HepG2 (cell line): ENCODE results near the gene SMURF1. TPM values are rescaled to one million over a fixed set of nuclear protein-coding genes. Genes with fewer than 3 reads are reported as not detected.

ENCODE experiments used
- CC2D1A ChIP-seq: sonication (generic); formaldehyde crosslinking; IDR thresholded peaks from 2 replicates; pipeline ENCODE4 v1.8.1; 2023; ENCODE audit warnings: mild to moderate bottlenecking, missing genetic modification reagents
- CREM ChIP-seq, 2 experiments: sonication (generic) in 1 of 2; formaldehyde crosslinking in 1 of 2; IDR thresholded peaks; 2 replicates each; pipeline versions ENCODE4 v1.4.0 to v1.6.1; 2016 to 2020; ENCODE audit warnings: antibody characterized with exemption in 1 of 2, mild to moderate bottlenecking in 1 of 2, missing genetic modification reagents in 1 of 2
- FOXP1 ChIP-seq, 2 experiments: fragments of 450-650 bp in 1 of 2; IDR thresholded peaks; 2 replicates each; pipeline ENCODE4 v1.6.1; 2017 to 2018; ENCODE audit warnings: antibody characterized with exemption in 1 of 2
- MED8 ChIP-seq: sonication (generic); formaldehyde crosslinking; IDR thresholded peaks from 2 replicates; pipeline ENCODE4 v1.8.1; 2023; ENCODE audit warnings: mild to moderate bottlenecking, missing genetic modification reagents; ENCODE audit not compliant: insufficient replicate concordance
- MTF2 ChIP-seq: sonication (generic); formaldehyde crosslinking; IDR thresholded peaks from 2 replicates; pipeline ENCODE4 v1.5.0; 2020; ENCODE audit warnings: missing genetic modification reagents, borderline replicate concordance
- MXI1 ChIP-seq: IDR thresholded peaks from 3 replicates; pipeline ENCODE4 v1.6.1; 2012; ENCODE audit warnings: low read depth, low read length, inconsistent platforms, borderline replicate concordance
- NFATC3 ChIP-seq: sonication (generic); formaldehyde crosslinking; IDR thresholded peaks from 2 replicates; pipeline ENCODE4 v1.5.1; 2020; ENCODE audit warnings: mild to moderate bottlenecking, missing genetic modification reagents
- NRL ChIP-seq: sonication (generic); formaldehyde crosslinking; IDR thresholded peaks from 2 replicates; pipeline ENCODE4 v1.5.0; 2020; ENCODE audit warnings: missing genetic modification reagents, mild to moderate bottlenecking, moderate library complexity, borderline replicate concordance
- PCBP2 ChIP-seq: fragments of 200-400 bp; formaldehyde crosslinking; optimal IDR thresholded peaks from 2 replicates; pipeline ENCODE3; 2018; ENCODE audit warnings: low read length, low read depth; ENCODE audit not compliant: poor library complexity, severe bottlenecking
- RBM39 ChIP-seq: fragments of 200-400 bp; formaldehyde crosslinking; IDR thresholded peaks from one replicate; pipeline ENCODE4 v1.6.1; 2018; ENCODE audit warnings: antibody characterized with exemption, mild to moderate bottlenecking, low read depth, low read length; ENCODE audit not compliant: poor library complexity, severe bottlenecking
- SALL2 ChIP-seq: sonication (generic); formaldehyde crosslinking; IDR thresholded peaks from 2 replicates; pipeline ENCODE4 v1.8.1; 2023; ENCODE audit warnings: mild to moderate bottlenecking, missing genetic modification reagents, inconsistent platforms
- SMARCE1 ChIP-seq: fragments of 450-650 bp; IDR thresholded peaks from 2 replicates; pipeline ENCODE4 v1.6.1; 2017; ENCODE audit warnings: borderline replicate concordance
- SMYD3 ChIP-seq: sonication (generic); formaldehyde crosslinking; IDR thresholded peaks from 2 replicates; pipeline ENCODE4 v1.8.1; 2023; ENCODE audit warnings: mild to moderate bottlenecking, missing genetic modification reagents
- SRY ChIP-seq: sonication (generic); formaldehyde crosslinking; IDR thresholded peaks from 2 replicates; pipeline ENCODE4 v1.8.0; 2022; ENCODE audit warnings: mild to moderate bottlenecking, missing genetic modification reagents
- STAT5B ChIP-seq: sonication (generic); formaldehyde crosslinking; IDR thresholded peaks from 2 replicates; pipeline ENCODE4 v1.4.0; 2020; ENCODE audit warnings: missing genetic modification reagents
- STAT6 ChIP-seq: sonication (generic); formaldehyde crosslinking; IDR thresholded peaks from 2 replicates; pipeline ENCODE4 v1.4.0; 2020; ENCODE audit warnings: missing genetic modification reagents, mild to moderate bottlenecking, borderline replicate concordance
- TEAD3 ChIP-seq: optimal IDR thresholded peaks from 2 replicates; pipeline ENCODE3; 2016; ENCODE audit warnings: borderline replicate concordance
- XRCC5 ChIP-seq: fragments of 200-400 bp; formaldehyde crosslinking; optimal IDR thresholded peaks from 2 replicates; pipeline ENCODE3; 2017; ENCODE audit warnings: mild to moderate bottlenecking, low read length
- ZMYM3 ChIP-seq: sonication (generic); formaldehyde crosslinking; IDR thresholded peaks from 2 replicates; pipeline ENCODE4 v1.5.1; 2020; ENCODE audit warnings: mild to moderate bottlenecking, missing genetic modification reagents
- ZNF644 ChIP-seq: IDR thresholded peaks from 2 replicates; pipeline ENCODE4 v1.6.1; 2016; ENCODE audit warnings: low read depth
- ZNF687 ChIP-seq: sonication (generic); formaldehyde crosslinking; IDR thresholded peaks from 2 replicates; pipeline ENCODE4 v1.5.1; 2020; ENCODE audit warnings: mild to moderate bottlenecking, missing genetic modification reagents, moderate library complexity
- ZNF850 ChIP-seq: sonication (generic); formaldehyde crosslinking; conservative IDR thresholded peaks from 2 replicates; pipeline ENCODE4 v1.9.0; 2021; ENCODE audit warnings: mild to moderate bottlenecking, missing genetic modification reagents
- ZSCAN25 ChIP-seq: sonication (generic); formaldehyde crosslinking; IDR thresholded peaks from 2 replicates; pipeline ENCODE4 v1.8.0; 2022; ENCODE audit warnings: mild to moderate bottlenecking, missing genetic modification reagents
- polyA plus RNA-seq, 8 experiments: library from polyadenylated mRNA; depleted of rRNA in 3 of 8; stranded (reverse) in 7 of 8; unstranded in 1 of 8; fragments of >200 nt; fragmentation: Illumina TruSeq in 4 of 8; extraction: Trizol in 4 of 8; gene quantifications; 2 replicates each; pipeline versions ENCODE4 v1.2.1 to v1.2.3, GENCODE V29; 2011 to 2016; ENCODE audit warnings: low read depth in 4 of 8, missing spikeins in 1 of 8, mixed read lengths in 1 of 8; ENCODE audit not compliant: insufficient read depth in 1 of 8
- total RNA-seq, 5 experiments: library from RNA; depleted of rRNA; stranded (reverse); fragments of >200 nt; fragmentation: Illumina TruSeq; extraction: Trizol; gene quantifications; 2 replicates each; pipeline ENCODE4 v1.2.3, GENCODE V29; 2016; ENCODE audit warnings: low read depth in 1 of 5

SMURF1 gene
- total and polyA plus RNA-seq, 2 of the 13 experiments (the other 11 are each of a cell fraction or from before 2014, with no cell fraction given), result 8.3 to 11.1 TPM

- TF ChIP-seq SRY (CRISPR knock-in tag) (no peak), PCBP2 (no peak), MXI1 (0 out of 3 replicates have a peak, but pooled peaks have one; percentile 22), MTF2 (CRISPR knock-in tag) (no peak), FOXP1 (IDR thresholded peaks at IDR 0.05) (peak; percentile 50; the same call in 1 of the 2 replicates), FOXP1 (CRISPR knock-in tag; IDR thresholded peaks at IDR 0.05) (peak; percentile 34; the same call in 1 of the 2 replicates), XRCC5 (no peak), ZSCAN25 (CRISPR knock-in tag) (no peak), CREM (IDR thresholded peaks at IDR 0.05) (peak; percentile 67; the same call in 1 of the 2 replicates), CREM (CRISPR knock-in tag; IDR thresholded peaks at IDR 0.05) (no peak), ZNF850 (CRISPR knock-in tag) (0 out of 2 replicates have a peak, but pooled peaks have one; percentile 46), TEAD3 (CRISPR knock-in tag) (peak; percentile 92), NFATC3 (no peak), ZMYM3 (CRISPR knock-in tag) (no peak; the same call in 1 of the 2 replicates), ZNF644 (peak; percentile 54; the same call in 1 of the 2 replicates), RBM39 (no peak), ZNF687 (CRISPR knock-in tag) (no peak), NRL (no peak), STAT6 (CRISPR knock-in tag) (peak; percentile 89; the same call in 1 of the 2 replicates), SMYD3 (CRISPR knock-in tag) (0 out of 2 replicates have a peak, but pooled peaks have one; percentile 49), SMARCE1 (no peak), SALL2 (CRISPR knock-in tag) (no peak), MED8 (no peak), STAT5B (CRISPR knock-in tag) (no peak), CC2D1A (CRISPR knock-in tag) (no peak)
Measured at GRCh38 chr7:99098824-99099498, 44.9 kb downstream of the SMURF1 start (continued).
